Adrenal gland (tissue), 12 donors: ENCODE data around the gene EPHA6. TPM values are rescaled to one million over a fixed set of nuclear protein-coding genes. Genes with fewer than 3 reads are reported as not detected.

Source experiments
- DNase-seq, 7 donors: peaks; one replicate each; pipeline ENCODE4 v3.0.0-alpha.2; 2019 to 2020
- H3K27ac ChIP-seq, 5 donors: fragments of 200-600 bp; sonication (generic) in 4 of 5; 1 replicate in 3 of 5; 2 replicates in 2 of 5; pipeline versions ENCODE4 v1.5.1 to v1.8.0; 2016 to 2020; ENCODE audit warnings: mild to moderate bottlenecking in 1 of 5
- H3K27me3 ChIP-seq: fragments of 200-600 bp; 2 replicates; pipeline ENCODE4 v1.8.0; 2021
- H3K36me3 ChIP-seq, 2 donors: fragments of 200-600 bp; replicated peaks in 1 of 2; 1 replicate in 1 of 2; 2 replicates in 1 of 2; pipeline versions ENCODE4 v1.5.1 to v1.8.0; 2018 to 2022
- H3K4me1 ChIP-seq, 2 donors: fragments of 200-600 bp; replicated peaks in 1 of 2; 1 replicate in 1 of 2; 2 replicates in 1 of 2; pipeline versions ENCODE4 v1.5.1 to v1.8.0; 2018 to 2021
- H3K4me3 ChIP-seq, 4 donors: fragments of 200-600 bp; sonication (generic) in 3 of 4; one replicate each; pipeline ENCODE4 v1.5.1; 2016 to 2018
- H3K9me3 ChIP-seq, 3 donors: fragments of 200-600 bp; sonication (generic) in 1 of 3; replicated peaks in 1 of 3; 1 replicate in 2 of 3; 2 replicates in 1 of 3; pipeline versions ENCODE4 v1.5.1 to v1.8.0; 2016 to 2021
- POLR2A ChIP-seq, 2 donors: fragments of 450-650 bp; IDR thresholded peaks; one replicate each; pipeline ENCODE4 v1.6.1; 2017; ENCODE audit warnings: antibody characterized with exemption in 2 of 2, mild to moderate bottlenecking in 2 of 2, moderate library complexity in 1 of 2
- WGBS, 4 donors: extraction: QIAGEN DNeasy Blood & Tissue Kit in 2 of 4; methylation state at CpG; one replicate each; pipeline versions ENCODE4 v1.1.5 to v1.1.7; 2013 to 2017; 5-methylcytosine and 5-hydroxymethylcytosine counted together
- intact Hi-C, 2 donors: fragments of 100-400 bp; cut with DNase I; formaldehyde crosslinking; loops; one replicate each; pipeline versions ENCODE4 v1.14.1 to v1.15.0; 2022 to 2023
- polyA plus RNA-seq, 3 donors: library from polyadenylated mRNA; stranded (reverse); fragments of 200-250 nt in 2 of 3; fragments of 350-450 nt in 1 of 3; fragmentation: Illumina TruSeq in 1 of 3; extraction: RNeasy Lipid Tissue Mini Kit (QIAGEN cat#74804) in 1 of 3; gene quantifications; one replicate each; pipeline ENCODE4 v1.2.3, GENCODE V29; 2013 to 2014
- total RNA-seq, 9 donors: library from RNA; depleted of rRNA in 4 of 9; stranded (reverse); fragments of >200 nt in 4 of 9; fragments of 120-200 nt in 1 of 9; fragmentation: NEBNext Ultra II Directional in 1 of 9; extraction: Animal tissue kit (Norgen Biotek cat#: 25700) in 1 of 9; gene quantifications; one replicate each; pipeline versions ENCODE4 v1.1.0 to v1.2.4, GENCODE V29; 2013 to 2023
- TF ChIP-seq, protein P1 (sequence below), 6 experiments: fragments of 450-650 bp in 4 of 6; fragments of 200-600 bp in 2 of 6; sonication (generic) in 1 of 6; IDR thresholded peaks; 1 replicate in 5 of 6; 2 replicates in 1 of 6; pipeline versions ENCODE4 v1.5.1 to v1.8.0; 2016 to 2021; ENCODE audit warnings: antibody characterized with exemption in 6 of 6, mild to moderate bottlenecking in 2 of 6, moderate library complexity in 1 of 6
- donor health status: healthy with polysubstance abuse.
- donor health status: Bipolar disorder and iron deficiency.
- donor health status: DM: yes; HTN: yes; CAD: no.
- donor health status: DM: no; HTN: no; CAD: no.
- donor health status: DM: no; HTN: no; CAD: no.
- donor health status: DM: yes; HTN: yes; CAD: no.

Gene EPHA6
- total and polyA plus RNA-seq, 12 donors, result 0.07 to 2.1 (median 0.07) TPM; not detected in 9

DNA sequence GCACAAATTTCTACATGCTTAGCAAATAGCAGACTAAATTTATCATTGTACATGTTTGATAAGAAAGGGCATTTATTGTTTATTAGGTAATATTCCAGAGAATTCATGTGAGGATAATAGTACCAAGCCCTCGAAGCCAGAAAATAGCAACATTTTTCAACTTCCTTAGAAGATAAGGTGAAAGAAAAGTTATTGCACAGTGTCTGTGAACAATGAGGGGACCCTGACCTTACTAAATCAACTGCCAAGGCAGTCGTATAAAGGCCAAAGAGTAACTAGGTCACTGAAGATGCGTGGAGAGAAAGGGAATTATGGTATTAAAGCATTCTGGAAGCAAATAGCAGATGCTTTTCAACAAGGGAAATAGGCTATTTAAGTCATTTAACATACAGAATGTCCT, 929.9 kb downstream of the EPHA6 start:
- H3K27me3 ChIP-seq, result no peaks in the 10 kb centered on the region
- no peaks in the 10 kb centered on the region for H3K9me3 ChIP-seq
- intact Hi-C loops, result no loop called here
- peak in 1 of 7 donors; percentile 4 for DNase-seq
- WGBS, 4 donors, result 23 to 31% (median 25%) methylated on average over 3 of the region's 3 CpGs
- no peak overlapping the region for H3K4me3 ChIP-seq
- no peaks in the 10 kb centered on the region for H3K4me1 ChIP-seq
- H3K27ac ChIP-seq, result no peak overlapping the region
- TF ChIP-seq, protein P1, sequence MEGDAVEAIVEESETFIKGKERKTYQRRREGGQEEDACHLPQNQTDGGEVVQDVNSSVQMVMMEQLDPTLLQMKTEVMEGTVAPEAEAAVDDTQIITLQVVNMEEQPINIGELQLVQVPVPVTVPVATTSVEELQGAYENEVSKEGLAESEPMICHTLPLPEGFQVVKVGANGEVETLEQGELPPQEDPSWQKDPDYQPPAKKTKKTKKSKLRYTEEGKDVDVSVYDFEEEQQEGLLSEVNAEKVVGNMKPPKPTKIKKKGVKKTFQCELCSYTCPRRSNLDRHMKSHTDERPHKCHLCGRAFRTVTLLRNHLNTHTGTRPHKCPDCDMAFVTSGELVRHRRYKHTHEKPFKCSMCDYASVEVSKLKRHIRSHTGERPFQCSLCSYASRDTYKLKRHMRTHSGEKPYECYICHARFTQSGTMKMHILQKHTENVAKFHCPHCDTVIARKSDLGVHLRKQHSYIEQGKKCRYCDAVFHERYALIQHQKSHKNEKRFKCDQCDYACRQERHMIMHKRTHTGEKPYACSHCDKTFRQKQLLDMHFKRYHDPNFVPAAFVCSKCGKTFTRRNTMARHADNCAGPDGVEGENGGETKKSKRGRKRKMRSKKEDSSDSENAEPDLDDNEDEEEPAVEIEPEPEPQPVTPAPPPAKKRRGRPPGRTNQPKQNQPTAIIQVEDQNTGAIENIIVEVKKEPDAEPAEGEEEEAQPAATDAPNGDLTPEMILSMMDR (IDR thresholded peaks at IDR 0.05), result no peak
- TF ChIP-seq POLR2A (IDR thresholded peaks at IDR 0.05), result no peak
- no peaks in the 10 kb centered on the region for H3K36me3 ChIP-seq

DNA sequence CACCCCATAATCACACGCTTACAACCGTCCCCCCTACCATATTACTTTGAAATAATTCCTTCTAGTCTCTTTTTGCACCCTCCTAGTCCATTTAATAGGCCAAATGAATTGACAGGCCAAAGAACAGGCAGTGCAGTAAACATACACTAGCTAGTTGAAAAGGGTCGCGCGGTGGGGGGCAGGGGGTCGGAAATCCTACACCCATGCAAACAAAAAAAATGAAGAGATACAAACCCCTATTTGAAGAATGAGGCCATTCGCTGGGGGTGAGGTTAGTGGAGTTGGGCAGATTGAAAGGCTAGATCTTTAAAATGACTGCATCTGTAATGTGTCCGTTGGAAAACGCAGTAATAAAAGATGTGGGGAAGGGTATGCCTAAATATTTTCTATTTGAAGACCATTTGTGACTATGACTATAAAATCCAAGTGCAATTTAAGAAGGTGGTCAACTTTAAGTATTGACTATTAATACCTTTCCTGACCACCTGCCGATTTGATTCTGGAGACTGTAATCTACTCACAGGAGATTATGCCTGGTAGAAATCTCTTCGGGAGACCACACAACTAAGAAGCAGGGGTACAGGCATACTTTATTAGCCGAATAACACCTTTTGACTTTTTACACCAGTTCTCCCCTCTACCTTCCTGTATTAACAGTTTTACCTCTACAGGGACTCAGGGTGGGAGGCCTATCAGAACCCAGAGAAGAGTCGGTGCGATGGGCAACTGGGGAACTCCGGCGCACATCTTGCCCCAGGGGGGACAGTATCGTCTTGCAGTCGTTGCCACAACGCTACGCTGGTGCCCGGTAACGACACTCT, 949.4 kb downstream of the EPHA6 start:
- no peaks in the 10 kb centered on the region for H3K9me3 ChIP-seq
- DNase-seq, result no peak
- intact Hi-C loops, result no loop called here
- no peaks in the 10 kb centered on the region for H3K36me3 ChIP-seq
- H3K27me3 ChIP-seq, result no peaks in the 10 kb centered on the region
- H3K27ac ChIP-seq, result peak overlapping the region in 2 of 5 donors; percentile 78
- 21 to 43% (median 22%) methylated on average over 12 to 22 of the region's 22 CpGs for WGBS, 4 donors
- peak overlapping the region; percentile 25 to 97 (median 56) for H3K4me3 ChIP-seq
- peaks cover 0 to 5% of the 10 kb centered on the region in 2 donors for H3K4me1 ChIP-seq
- TF ChIP-seq POLR2A (IDR thresholded peaks at IDR 0.05), result no peak
- TF ChIP-seq, protein P1 (IDR thresholded peaks at IDR 0.05), result no peak

DNA sequence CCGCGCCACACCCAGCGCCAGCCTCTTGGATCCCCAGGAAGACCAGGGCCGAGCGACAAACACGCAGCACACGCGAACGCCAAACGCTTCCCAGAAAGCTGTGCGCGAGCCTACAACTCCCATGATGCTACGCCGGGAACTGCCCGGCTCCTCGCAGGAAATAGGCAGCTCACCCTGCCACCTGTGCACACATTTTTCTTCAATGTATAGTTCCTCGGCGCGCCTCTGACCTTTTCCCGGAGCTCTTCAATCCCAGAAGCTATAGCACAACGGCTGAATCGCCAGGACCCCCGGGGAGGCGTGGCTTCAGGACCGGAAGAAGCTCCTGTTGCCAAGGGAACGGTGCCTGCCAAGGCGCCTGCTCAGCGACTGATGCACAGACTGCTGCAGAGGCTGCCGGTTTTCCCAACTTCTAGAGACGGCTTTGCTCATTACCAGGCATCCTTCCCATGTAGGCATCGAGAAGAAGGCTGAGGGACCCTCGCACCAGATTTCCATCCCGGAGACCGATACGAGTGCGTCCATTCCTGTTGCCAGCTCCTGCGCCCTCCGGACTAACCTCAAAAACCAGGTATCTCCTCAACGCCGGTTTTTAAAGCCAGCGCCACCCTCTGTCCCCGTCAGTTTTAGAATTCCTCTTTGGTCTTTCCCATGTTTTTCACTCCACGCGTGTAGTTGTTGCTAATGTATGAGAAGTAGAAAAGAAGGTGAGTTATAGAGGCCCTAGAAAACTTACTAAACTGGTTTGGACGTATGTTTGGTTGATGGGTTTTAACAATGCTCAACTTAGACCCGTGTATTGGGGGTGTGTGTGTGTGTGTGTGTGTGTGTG, 950.2 kb downstream of the EPHA6 start, which contains the start of gene ARL6:
ARL6 (plus strand) TSS at position 352 of the 832 bp plus-strand sequence. CDS start 3,350 bp downstream, outside the sequence.
- peak; percentile 82 to 89 (median 83) for DNase-seq
- Histone ChIP-seq H3K27me3 (no peaks in the 10 kb centered on the region), H3K9me3 (no peaks in the 10 kb centered on the region), H3K36me3 (no peaks in the 10 kb centered on the region), H3K4me1 (peaks cover 0 to 5% of the 10 kb centered on the region in 2 donors), H3K27ac (peak within 1 kb of the TSS in 2 of 5 donors; percentile 78), H3K4me3 (peak within 1 kb of the TSS; percentile 25 to 97 (median 56))
- TF ChIP-seq POLR2A (IDR thresholded peaks at IDR 0.05), result peak in 1 of 2 donors; percentile 15
- TF ChIP-seq, protein P1 (IDR thresholded peaks at IDR 0.05), result no peak
- intact Hi-C loops, result no loop called here
- 0 to 1% (median 1%) methylated on average over 28 to 46 of the region's 46 CpGs for WGBS, 4 donors

DNA sequence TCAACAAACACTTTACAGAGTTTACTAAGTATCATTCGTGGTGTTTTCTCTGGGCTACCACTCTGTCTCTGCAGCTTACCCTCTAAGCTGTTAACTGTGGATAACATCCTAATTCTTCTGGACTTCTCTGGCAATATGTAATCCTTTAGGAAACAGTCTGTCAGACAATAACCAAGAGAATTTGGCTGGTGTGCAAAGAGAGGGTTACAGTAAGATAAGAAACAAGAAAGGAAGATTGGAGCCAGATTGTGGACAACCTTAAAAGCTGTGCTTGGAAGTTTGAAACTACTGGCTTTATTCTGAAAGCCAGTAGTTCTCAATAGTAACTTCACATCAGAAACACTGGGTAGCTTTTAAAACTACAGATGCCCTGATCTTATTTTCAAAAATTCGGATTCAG, 950.9 kb downstream of the EPHA6 start:
- Histone ChIP-seq H3K27ac (no peak overlapping the region), H3K9me3 (no peaks in the 10 kb centered on the region), H3K36me3 (no peaks in the 10 kb centered on the region), H3K27me3 (no peaks in the 10 kb centered on the region), H3K4me3 (peak overlapping the region in 1 of 4 donors; percentile 97), H3K4me1 (peaks cover 0 to 5% of the 10 kb centered on the region in 2 donors)
- intact Hi-C loops, result no loop called here
- WGBS, 4 donors, result 21 to 29% (median 27%) methylated on average over 2 of the region's 2 CpGs
- DNase-seq, result no peak
- no peak for TF ChIP-seq POLR2A (IDR thresholded peaks at IDR 0.05)
- TF ChIP-seq, protein P1 (IDR thresholded peaks at IDR 0.05), result no peak
